ENCODE data around the gene AMHR2.

The AMHR2 gene

DNA sequence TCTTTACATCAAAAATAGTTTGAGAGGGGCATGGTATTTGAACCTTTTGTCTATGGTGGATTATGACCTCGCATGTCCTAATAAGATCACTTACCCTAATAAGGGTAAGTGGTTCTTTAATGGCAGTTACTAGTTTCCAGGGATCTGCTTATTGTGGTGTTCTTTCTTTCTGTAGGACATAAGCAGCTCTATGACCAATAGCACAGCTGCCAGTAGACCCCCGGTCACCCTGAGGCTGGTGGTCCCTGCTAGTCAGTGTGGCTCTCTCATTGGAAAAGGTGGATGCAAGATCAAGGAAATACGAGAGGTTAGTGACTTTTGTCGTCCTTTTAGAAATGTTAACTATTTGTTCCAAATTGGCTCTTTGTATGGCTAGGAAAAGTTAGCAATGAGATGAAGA is 35.4 kb downstream of the AMHR2 start:
- Histone ChIP-seq H2BK120ac (ENCODE audit: low read depth, low read length) (no peak overlapping the region), H2BK15ac (replicated peaks; ENCODE audit: low read depth) (no peak overlapping the region), H3K79me2 (ENCODE audit: control insufficient read depth, insufficient read depth, low read length) (peaks cover 62% of the 10 kb centered on the region), H2BK5ac (ENCODE audit: low read length) (no peak overlapping the region), H4K5ac (ENCODE audit: low read length) (no peak overlapping the region), H2AK5ac (ENCODE audit: low read length) (no peak overlapping the region), H3K4me1 (ENCODE audit: control insufficient read depth, low read depth, low read length) (peaks cover 4% of the 10 kb centered on the region), H3K4me2 (ENCODE audit: low read length) (no peak overlapping the region), H4K8ac (ENCODE audit: low read depth, low read length) (no peak overlapping the region), H3K79me1 (ENCODE audit: low read length) (peaks cover 35% of the 10 kb centered on the region), H3K4ac (ENCODE audit: low read depth, low read length) (no peak overlapping the region), H3K18ac (ENCODE audit: low read length) (no peak overlapping the region), H3K4me3 (ENCODE audit: low read length) (no peak overlapping the region), H3K27ac (ENCODE audit: low read depth, low read length) (no peak overlapping the region), H3K23ac (ENCODE audit: low read length) (no peak overlapping the region), H3K36me3 (ENCODE audit: control insufficient read depth, insufficient read depth, low read length) (peaks cover 47% of the 10 kb centered on the region), H3K56ac (ENCODE audit: low read length) (no peak overlapping the region), H3K9ac (ENCODE audit: low read length) (no peak overlapping the region), H3K27me3 (ENCODE audit: insufficient read depth, low read length, poor library complexity) (no peaks in the 10 kb centered on the region)
- WGBS (ENCODE audit: extremely low coverage, insufficient coverage, low lambda C conversion rate), result no CpG with 5 or more reads among the region's 4 CpGs
- no peak for DNase-seq

GRCh38 chr12:53461059-53461458 is 37.4 kb downstream of the AMHR2 start:
- peaks cover 2% of the 10 kb centered on the region for H3K4me1 ChIP-seq (ENCODE audit: control insufficient read depth, low read depth, low read length)
- peaks cover 50% of the 10 kb centered on the region for H3K36me3 ChIP-seq (ENCODE audit: control insufficient read depth, insufficient read depth, low read length)
- H4K5ac ChIP-seq (ENCODE audit: low read length), result no peak overlapping the region
- peaks cover 57% of the 10 kb centered on the region for H3K79me2 ChIP-seq (ENCODE audit: control insufficient read depth, insufficient read depth, low read length)
- no peak overlapping the region for H2BK5ac ChIP-seq (ENCODE audit: low read length)
- DNase-seq, result no peak
- H2AK5ac ChIP-seq (ENCODE audit: low read length), result no peak overlapping the region
- H3K4me3 ChIP-seq (ENCODE audit: low read length), result no peak overlapping the region
- no CpG with 5 or more reads among the region's 3 CpGs for WGBS (ENCODE audit: extremely low coverage, insufficient coverage, low lambda C conversion rate)
- no peak overlapping the region for H4K8ac ChIP-seq (ENCODE audit: low read depth, low read length)
- no peak overlapping the region for H3K18ac ChIP-seq (ENCODE audit: low read length)
- no peak overlapping the region for H3K4ac ChIP-seq (ENCODE audit: low read depth, low read length)
- H3K27ac ChIP-seq (ENCODE audit: low read depth, low read length), result no peak overlapping the region
- H3K56ac ChIP-seq (ENCODE audit: low read length), result no peak overlapping the region
- no peak overlapping the region for H2BK15ac ChIP-seq (replicated peaks; ENCODE audit: low read depth)
- no peak overlapping the region for H3K4me2 ChIP-seq (ENCODE audit: low read length)
- peaks cover 32% of the 10 kb centered on the region for H3K79me1 ChIP-seq (ENCODE audit: low read length)
- no peak overlapping the region for H3K9ac ChIP-seq (ENCODE audit: low read length)
- H3K27me3 ChIP-seq (ENCODE audit: insufficient read depth, low read length, poor library complexity), result no peaks in the 10 kb centered on the region
- H2BK120ac ChIP-seq (ENCODE audit: low read depth, low read length), result no peak overlapping the region
- H3K23ac ChIP-seq (ENCODE audit: low read length), result no peak overlapping the region

DNA sequence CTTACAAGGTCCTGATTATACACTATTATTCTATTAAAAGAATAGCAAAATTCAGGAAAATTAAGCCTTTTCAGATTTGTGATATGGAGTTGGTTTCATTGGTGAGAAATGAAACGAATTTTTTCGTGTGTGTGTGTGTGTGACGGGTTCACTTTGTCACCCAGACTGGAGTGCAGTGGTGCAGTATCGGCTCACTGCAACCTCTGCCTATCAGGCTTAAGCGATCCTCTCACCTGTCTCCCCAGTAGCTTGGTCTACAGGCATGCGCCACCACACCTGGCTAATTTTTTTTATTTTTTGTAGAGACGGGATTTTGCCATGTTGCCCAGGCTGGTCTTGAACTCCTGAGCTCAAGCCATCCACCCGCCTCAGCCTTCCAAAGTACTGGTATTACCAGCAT is 37.9 kb downstream of the AMHR2 start:
- Histone ChIP-seq H3K4me2 (ENCODE audit: low read length) (no peak overlapping the region), H3K9ac (ENCODE audit: low read length) (no peak overlapping the region), H2BK5ac (ENCODE audit: low read length) (no peak overlapping the region), H3K36me3 (ENCODE audit: control insufficient read depth, insufficient read depth, low read length) (peaks cover 53% of the 10 kb centered on the region), H4K8ac (ENCODE audit: low read depth, low read length) (no peak overlapping the region), H4K5ac (ENCODE audit: low read length) (no peak overlapping the region), H3K27ac (ENCODE audit: low read depth, low read length) (no peak overlapping the region), H3K56ac (ENCODE audit: low read length) (no peak overlapping the region), H3K27me3 (ENCODE audit: insufficient read depth, low read length, poor library complexity) (no peaks in the 10 kb centered on the region), H3K18ac (ENCODE audit: low read length) (no peak overlapping the region), H2AK5ac (ENCODE audit: low read length) (no peak overlapping the region), H3K4me1 (ENCODE audit: control insufficient read depth, low read depth, low read length) (peaks cover 2% of the 10 kb centered on the region), H3K4me3 (ENCODE audit: low read length) (no peak overlapping the region), H3K4ac (ENCODE audit: low read depth, low read length) (no peak overlapping the region), H2BK120ac (ENCODE audit: low read depth, low read length) (no peak overlapping the region), H3K23ac (ENCODE audit: low read length) (no peak overlapping the region), H3K79me2 (ENCODE audit: control insufficient read depth, insufficient read depth, low read length) (peaks cover 56% of the 10 kb centered on the region), H3K79me1 (ENCODE audit: low read length) (peaks cover 34% of the 10 kb centered on the region), H2BK15ac (replicated peaks; ENCODE audit: low read depth) (no peak overlapping the region)
- WGBS (ENCODE audit: extremely low coverage, insufficient coverage, low lambda C conversion rate), result 100% methylated on average over 3 of the region's 8 CpGs
- DNase-seq, result no peak

- Histone ChIP-seq H3K18ac (ENCODE audit: low read length) (no peak overlapping the region), H3K4me1 (ENCODE audit: control insufficient read depth, low read depth, low read length) (peaks cover 2% of the 10 kb centered on the region), H3K79me1 (ENCODE audit: low read length) (peaks cover 34% of the 10 kb centered on the region), H4K5ac (ENCODE audit: low read length) (no peak overlapping the region), H3K23ac (ENCODE audit: low read length) (no peak overlapping the region), H4K8ac (ENCODE audit: low read depth, low read length) (no peak overlapping the region), H2BK5ac (ENCODE audit: low read length) (no peak overlapping the region), H3K4me3 (ENCODE audit: low read length) (no peak overlapping the region), H2BK120ac (ENCODE audit: low read depth, low read length) (no peak overlapping the region), H3K9ac (ENCODE audit: low read length) (no peak overlapping the region), H3K4ac (ENCODE audit: low read depth, low read length) (no peak overlapping the region), H3K4me2 (ENCODE audit: low read length) (no peak overlapping the region), H2AK5ac (ENCODE audit: low read length) (no peak overlapping the region), H2BK15ac (replicated peaks; ENCODE audit: low read depth) (no peak overlapping the region), H3K27me3 (ENCODE audit: insufficient read depth, low read length, poor library complexity) (no peaks in the 10 kb centered on the region), H3K56ac (ENCODE audit: low read length) (no peak overlapping the region), H3K27ac (ENCODE audit: low read depth, low read length) (no peak overlapping the region), H3K36me3 (ENCODE audit: control insufficient read depth, insufficient read depth, low read length) (peaks cover 61% of the 10 kb centered on the region), H3K79me2 (ENCODE audit: control insufficient read depth, insufficient read depth, low read length) (peaks cover 57% of the 10 kb centered on the region)
- no peak for DNase-seq
- WGBS (ENCODE audit: extremely low coverage, insufficient coverage, low lambda C conversion rate), result no CpG with 5 or more reads among the region's 3 CpGs
These were observed 39.3 kb downstream of the AMHR2 start for GRCh38 chr12:53462935-53463334.

DNA sequence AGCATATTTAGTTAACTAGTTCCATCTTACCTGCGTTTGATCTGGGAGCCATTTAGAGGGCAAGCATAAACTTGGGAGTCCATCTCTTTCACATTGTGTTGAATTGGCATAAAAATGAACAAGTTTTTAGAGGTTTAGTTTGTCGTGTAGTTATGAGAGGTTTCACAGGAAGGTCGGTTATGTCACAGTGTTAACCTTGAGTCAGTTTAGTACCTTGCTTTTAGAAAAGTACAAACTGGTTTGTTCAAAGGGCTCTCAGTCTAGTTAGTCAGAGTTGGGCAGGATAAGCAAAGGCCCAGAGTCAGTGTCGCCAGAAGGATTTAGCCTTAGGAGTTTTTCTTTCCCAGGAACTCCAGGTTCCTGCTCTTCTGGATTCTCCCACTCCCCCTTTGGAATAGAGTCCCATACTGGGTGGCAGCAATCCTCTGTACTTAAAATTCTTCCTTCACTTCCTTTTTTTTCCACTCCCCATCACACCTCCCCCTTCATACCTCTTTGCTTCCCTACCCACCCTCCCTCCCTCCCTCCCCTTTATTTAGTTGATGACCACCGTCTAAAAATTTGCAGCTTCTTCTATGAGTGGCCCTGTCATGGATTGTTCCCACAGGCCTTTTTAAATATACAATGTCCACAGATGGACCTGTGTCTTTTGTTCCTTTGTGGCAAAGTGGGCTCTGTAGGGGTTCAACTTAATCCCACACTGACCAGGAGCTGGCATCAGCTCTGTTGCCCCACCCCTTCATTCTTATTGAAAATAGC is 40.3 kb downstream of the AMHR2 start:
- no peak overlapping the region for H2BK120ac ChIP-seq (ENCODE audit: low read depth, low read length)
- H3K4ac ChIP-seq (ENCODE audit: low read depth, low read length), result no peak overlapping the region
- no peak overlapping the region for H4K5ac ChIP-seq (ENCODE audit: low read length)
- H3K9ac ChIP-seq (ENCODE audit: low read length), result no peak overlapping the region
- peaks cover 37% of the 10 kb centered on the region for H3K79me1 ChIP-seq (ENCODE audit: low read length)
- H3K56ac ChIP-seq (ENCODE audit: low read length), result no peak overlapping the region
- no peaks in the 10 kb centered on the region for H3K27me3 ChIP-seq (ENCODE audit: insufficient read depth, low read length, poor library complexity)
- no peak overlapping the region for H3K4me2 ChIP-seq (ENCODE audit: low read length)
- H3K4me1 ChIP-seq (ENCODE audit: control insufficient read depth, low read depth, low read length), result peaks cover 2% of the 10 kb centered on the region
- H4K8ac ChIP-seq (ENCODE audit: low read depth, low read length), result no peak overlapping the region
- H2AK5ac ChIP-seq (ENCODE audit: low read length), result no peak overlapping the region
- no peak overlapping the region for H3K23ac ChIP-seq (ENCODE audit: low read length)
- no peak overlapping the region for H3K18ac ChIP-seq (ENCODE audit: low read length)
- DNase-seq, result no peak
- 100% methylated on average over 2 of the region's 5 CpGs for WGBS (ENCODE audit: extremely low coverage, insufficient coverage, low lambda C conversion rate)
- no peak overlapping the region for H2BK15ac ChIP-seq (replicated peaks; ENCODE audit: low read depth)
- H2BK5ac ChIP-seq (ENCODE audit: low read length), result no peak overlapping the region
- H3K79me2 ChIP-seq (ENCODE audit: control insufficient read depth, insufficient read depth, low read length), result peaks cover 54% of the 10 kb centered on the region
- no peak overlapping the region for H3K27ac ChIP-seq (ENCODE audit: low read depth, low read length)
- peaks cover 64% of the 10 kb centered on the region for H3K36me3 ChIP-seq (ENCODE audit: control insufficient read depth, insufficient read depth, low read length)
- no peak overlapping the region for H3K4me3 ChIP-seq (ENCODE audit: low read length)

All from mesendoderm (in vitro differentiated cells).